Panc1 (cell line): ENCODE results near the gene LRRC27. TPM values are rescaled to one million over a fixed set of nuclear protein-coding genes. Genes with fewer than 3 reads are reported as not detected.

Experiments
- ATAC-seq: fragments of 200-7000 bp; cut with Tn5 transposase; 2 replicates; pipeline ENCODE4 v1.9.1; 2020; ENCODE audit warnings: mild to moderate bottlenecking, moderate library complexity
- BruUV-seq: library from RNA; stranded (reverse); fragments of 400-500 nt; replicated peaks from 2 replicates; lab custom pipeline; 2021; lab: Mats Ljungman, UMichigan
- CTCF ChIA-PET: fragments of 300-600 bp; sonication (Branson Sonifier 250); formaldehyde crosslinking; loops from one replicate; lab custom pipeline; 2022; ENCODE audit warnings: antibody characterized with exemption; lab: Charles Lee
- POLR2A ChIA-PET: fragments of 300-600 bp; sonication (Branson Sonifier 250); formaldehyde crosslinking; loops from one replicate; lab custom pipeline; 2022; ENCODE audit warnings: antibody characterized with exemption; lab: Charles Lee
- DNase-seq: peaks from one replicate; pipeline ENCODE4 v3.0.0-alpha.2; 2010; ENCODE audit warnings: low read depth, low spot score
- H3K27ac ChIP-seq: 2 replicates; pipeline ENCODE4 v1.5.1; 2011; ENCODE audit warnings: mild to moderate bottlenecking, low read length, inconsistent platforms
- H3K27me3 ChIP-seq: fragments of 200-500 bp; sonication (Bioruptor generic); 2 replicates; pipeline ENCODE4 v1.6.0; 2014; ENCODE audit warnings: low read length, inconsistent platforms; ENCODE audit not compliant: control insufficient read depth, insufficient read depth
- H3K36me3 ChIP-seq: fragments of 200-500 bp; sonication (Bioruptor generic); 2 replicates; pipeline ENCODE4 v1.5.1; 2014; ENCODE audit warnings: inconsistent platforms, mild to moderate bottlenecking, low read length, moderate library complexity; ENCODE audit not compliant: control insufficient read depth, insufficient read depth
- H3K4me1 ChIP-seq: 2 replicates; pipeline ENCODE4 v1.5.1; 2011; ENCODE audit warnings: inconsistent platforms, mild to moderate bottlenecking, low read length, moderate library complexity; ENCODE audit not compliant: control insufficient read depth, insufficient read depth
- H3K4me3 ChIP-seq, 2 experiments: 2 replicates each; pipeline ENCODE4 v1.5.1; 2011 to 2012; ENCODE audit warnings: low read depth in 2 of 2, low read length in 2 of 2, mild to moderate bottlenecking in 2 of 2, inconsistent platforms in 1 of 2, moderate library complexity in 1 of 2
- H3K9me3 ChIP-seq: fragments of 200-500 bp; sonication (Bioruptor generic); 2 replicates; pipeline ENCODE4 v1.5.1; 2014; ENCODE audit warnings: low read depth, mild to moderate bottlenecking, inconsistent platforms, low read length, moderate library complexity; ENCODE audit not compliant: control insufficient read depth, insufficient read depth
- POLR2AphosphoS5 ChIP-seq: IDR thresholded peaks from 2 replicates; pipeline ENCODE4 v1.6.1; 2012; ENCODE audit warnings: mild to moderate bottlenecking, low read depth, low read length, moderate library complexity
- SIN3A ChIP-seq: IDR thresholded peaks from 2 replicates; pipeline ENCODE4 v1.6.1; 2012; ENCODE audit warnings: low read depth, mild to moderate bottlenecking, low read length, moderate library complexity, borderline replicate concordance; ENCODE audit not compliant: insufficient read depth
- TCF7L2 ChIP-seq: IDR thresholded peaks from 2 replicates; pipeline ENCODE4 v1.6.1; 2011; ENCODE audit warnings: mild to moderate bottlenecking, low read depth, low read length, inconsistent platforms
- in situ Hi-C: cut with HindIII; loops from 2 replicates; pipeline ENCODE4 v1.10.0; 2016; ENCODE audit warnings: low sequenced_read_pairs, low pct_unique_long_range_greater_than_20kb
- intact Hi-C: fragments of 100-400 bp; cut with micrococcal nuclease; formaldehyde crosslinking; loops from one replicate; pipeline ENCODE4 v1.10.0; 2022; ENCODE audit not compliant: unreplicated experiment
- total RNA-seq: library from RNA; stranded (reverse); gene quantifications from one replicate; pipeline ENCODE4 v1.2.1, GENCODE V29; 2021; ENCODE audit not compliant: unreplicated experiment
- TF ChIP-seq, protein P1 (sequence below): fragments of 450-650 bp; IDR thresholded peaks from 2 replicates; pipeline ENCODE4 v1.5.1; 2017; ENCODE audit warnings: mild to moderate bottlenecking
- TF ChIP-seq, protein P2 (sequence below), 2 experiments: IDR thresholded peaks; 2 replicates each; pipeline ENCODE4 v1.6.1; 2011 to 2012; ENCODE audit warnings: low read depth in 2 of 2, control low read depth in 1 of 2, low read length in 1 of 2, mild to moderate bottlenecking in 1 of 2, moderate library complexity in 1 of 2; ENCODE audit not compliant: insufficient read depth in 1 of 2

Gene LRRC27
- total RNA-seq, 1 experiment from 2014 or later, result 15.7 TPM

DNA sequence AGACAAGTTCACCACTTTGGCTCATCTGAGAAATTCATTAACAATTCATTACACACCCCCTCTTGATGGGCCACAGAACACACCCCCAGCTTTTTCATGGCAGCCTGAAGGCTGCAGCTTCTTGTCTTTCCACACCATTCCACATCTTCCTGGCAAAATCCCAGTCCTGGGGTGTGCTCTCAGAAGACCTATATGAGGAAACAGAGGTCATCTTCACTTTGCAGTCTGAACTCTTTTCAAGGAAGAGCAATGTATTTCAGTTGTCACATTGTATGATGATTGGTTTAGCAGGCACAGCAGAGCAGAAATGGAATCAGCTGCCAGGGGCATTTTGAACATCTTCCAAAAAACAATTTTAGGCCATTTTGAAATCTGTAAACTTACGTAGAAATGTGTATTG, 7.8 kb upstream of the LRRC27 start:
- TF ChIP-seq, protein P1, sequence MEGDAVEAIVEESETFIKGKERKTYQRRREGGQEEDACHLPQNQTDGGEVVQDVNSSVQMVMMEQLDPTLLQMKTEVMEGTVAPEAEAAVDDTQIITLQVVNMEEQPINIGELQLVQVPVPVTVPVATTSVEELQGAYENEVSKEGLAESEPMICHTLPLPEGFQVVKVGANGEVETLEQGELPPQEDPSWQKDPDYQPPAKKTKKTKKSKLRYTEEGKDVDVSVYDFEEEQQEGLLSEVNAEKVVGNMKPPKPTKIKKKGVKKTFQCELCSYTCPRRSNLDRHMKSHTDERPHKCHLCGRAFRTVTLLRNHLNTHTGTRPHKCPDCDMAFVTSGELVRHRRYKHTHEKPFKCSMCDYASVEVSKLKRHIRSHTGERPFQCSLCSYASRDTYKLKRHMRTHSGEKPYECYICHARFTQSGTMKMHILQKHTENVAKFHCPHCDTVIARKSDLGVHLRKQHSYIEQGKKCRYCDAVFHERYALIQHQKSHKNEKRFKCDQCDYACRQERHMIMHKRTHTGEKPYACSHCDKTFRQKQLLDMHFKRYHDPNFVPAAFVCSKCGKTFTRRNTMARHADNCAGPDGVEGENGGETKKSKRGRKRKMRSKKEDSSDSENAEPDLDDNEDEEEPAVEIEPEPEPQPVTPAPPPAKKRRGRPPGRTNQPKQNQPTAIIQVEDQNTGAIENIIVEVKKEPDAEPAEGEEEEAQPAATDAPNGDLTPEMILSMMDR, result no peak
- TF ChIP-seq TCF7L2 (no peak), SIN3A (no peak), POLR2AphosphoS5 (no peak)
- TF ChIP-seq, protein P2, sequence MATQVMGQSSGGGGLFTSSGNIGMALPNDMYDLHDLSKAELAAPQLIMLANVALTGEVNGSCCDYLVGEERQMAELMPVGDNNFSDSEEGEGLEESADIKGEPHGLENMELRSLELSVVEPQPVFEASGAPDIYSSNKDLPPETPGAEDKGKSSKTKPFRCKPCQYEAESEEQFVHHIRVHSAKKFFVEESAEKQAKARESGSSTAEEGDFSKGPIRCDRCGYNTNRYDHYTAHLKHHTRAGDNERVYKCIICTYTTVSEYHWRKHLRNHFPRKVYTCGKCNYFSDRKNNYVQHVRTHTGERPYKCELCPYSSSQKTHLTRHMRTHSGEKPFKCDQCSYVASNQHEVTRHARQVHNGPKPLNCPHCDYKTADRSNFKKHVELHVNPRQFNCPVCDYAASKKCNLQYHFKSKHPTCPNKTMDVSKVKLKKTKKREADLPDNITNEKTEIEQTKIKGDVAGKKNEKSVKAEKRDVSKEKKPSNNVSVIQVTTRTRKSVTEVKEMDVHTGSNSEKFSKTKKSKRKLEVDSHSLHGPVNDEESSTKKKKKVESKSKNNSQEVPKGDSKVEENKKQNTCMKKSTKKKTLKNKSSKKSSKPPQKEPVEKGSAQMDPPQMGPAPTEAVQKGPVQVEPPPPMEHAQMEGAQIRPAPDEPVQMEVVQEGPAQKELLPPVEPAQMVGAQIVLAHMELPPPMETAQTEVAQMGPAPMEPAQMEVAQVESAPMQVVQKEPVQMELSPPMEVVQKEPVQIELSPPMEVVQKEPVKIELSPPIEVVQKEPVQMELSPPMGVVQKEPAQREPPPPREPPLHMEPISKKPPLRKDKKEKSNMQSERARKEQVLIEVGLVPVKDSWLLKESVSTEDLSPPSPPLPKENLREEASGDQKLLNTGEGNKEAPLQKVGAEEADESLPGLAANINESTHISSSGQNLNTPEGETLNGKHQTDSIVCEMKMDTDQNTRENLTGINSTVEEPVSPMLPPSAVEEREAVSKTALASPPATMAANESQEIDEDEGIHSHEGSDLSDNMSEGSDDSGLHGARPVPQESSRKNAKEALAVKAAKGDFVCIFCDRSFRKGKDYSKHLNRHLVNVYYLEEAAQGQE (IDR thresholded peaks at IDR 0.05; ENCODE audit: insufficient read depth in 1 of 2, low read depth in 2 of 2, low read length in 1 of 2), result no peak
- H3K27ac ChIP-seq, result no peak overlapping the region
- no peaks in the 10 kb centered on the region for H3K27me3 ChIP-seq
- H3K4me3 ChIP-seq, result no peak overlapping the region
- DNase-seq, result no peak
- no peak for ATAC-seq
- H3K4me1 ChIP-seq, result peaks cover 47% of the 10 kb centered on the region
- POLR2A ChIA-PET, result no interaction called here
- no peaks in the 10 kb centered on the region for H3K36me3 ChIP-seq
- H3K9me3 ChIP-seq, result no peaks in the 10 kb centered on the region
- intact Hi-C loops, result no loop called here
- no TSS peak for BruUV-seq
- CTCF ChIA-PET, result no interaction called here
- in situ Hi-C loops, result no loop called here

DNA sequence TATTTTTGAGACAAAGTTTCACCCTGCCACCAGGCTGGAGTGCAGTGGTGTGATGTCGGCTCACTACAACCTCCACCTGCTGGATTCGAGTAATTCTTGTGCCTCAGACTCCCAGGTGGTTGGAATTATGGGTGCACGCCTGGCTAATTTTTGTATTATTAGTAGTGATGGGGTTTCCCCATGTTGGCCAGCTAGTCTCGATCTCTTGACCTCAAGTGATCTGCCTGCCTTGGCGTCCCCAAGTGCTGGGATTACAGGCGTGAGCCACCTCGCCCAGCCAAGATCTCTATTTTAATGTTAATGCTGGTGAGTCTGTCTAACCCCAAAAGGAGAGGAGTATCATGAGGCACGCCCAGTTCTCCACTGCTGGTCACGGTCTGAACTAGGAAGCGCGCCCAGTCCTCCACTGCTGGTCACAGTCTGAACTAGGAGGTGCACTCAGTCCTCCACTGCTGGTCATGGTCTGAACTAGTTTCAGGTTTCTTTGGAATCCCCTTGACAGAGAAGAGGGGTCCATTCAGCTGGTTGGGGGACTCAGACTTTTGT, 5.6 kb upstream of the LRRC27 start:
- no peak for ATAC-seq
- Histone ChIP-seq H3K27ac (no peak overlapping the region), H3K36me3 (no peaks in the 10 kb centered on the region), H3K27me3 (no peaks in the 10 kb centered on the region), H3K4me1 (peaks cover 30% of the 10 kb centered on the region), H3K4me3 (no peak overlapping the region), H3K9me3 (no peaks in the 10 kb centered on the region)
- POLR2A ChIA-PET, result no interaction called here
- TF ChIP-seq, protein P1, result no peak
- no peak for TF ChIP-seq SIN3A
- TF ChIP-seq POLR2AphosphoS5, result no peak
- TF ChIP-seq, protein P2 (IDR thresholded peaks at IDR 0.05; ENCODE audit: insufficient read depth in 1 of 2, low read depth in 2 of 2, low read length in 1 of 2), result no peak
- no peak for TF ChIP-seq TCF7L2
- DNase-seq, result no peak
- intact Hi-C loops, result no loop called here
- BruUV-seq, result no TSS peak
- CTCF ChIA-PET, result no interaction called here
- in situ Hi-C loops, result no loop called here
